AG04450 (cell line): ENCODE measurements around the gene NAA20. TPM values are rescaled to one million over a fixed set of nuclear protein-coding genes. Genes with fewer than 3 reads are reported as not detected.

Experiments used
- CTCF ChIA-PET: fragments of 300-600, 350-600 bp; formaldehyde crosslinking; extraction: SDS; loops from one replicate; lab custom pipeline; 2022; ENCODE audit warnings: antibody characterized with exemption, inconsistent platforms; lab: Charles Lee
- POLR2A ChIA-PET: fragments of 350-600 bp; formaldehyde crosslinking; extraction: SDS; loops from one replicate; lab custom pipeline; 2021; ENCODE audit warnings: antibody characterized with exemption, inconsistent platforms; lab: Yijun Ruan, JAX
- DNase-seq: peaks from one replicate; pipeline ENCODE4 v3.0.0-alpha.2; 2011; ENCODE audit warnings: low read depth, low spot score
- H3K27ac ChIP-seq: one replicate; pipeline ENCODE4 v1.5.1; 2012; ENCODE audit warnings: low read depth, low read length, control low read depth
- H3K27me3 ChIP-seq: one replicate; pipeline ENCODE4 v1.6.0; 2012; ENCODE audit warnings: low read length; ENCODE audit not compliant: control insufficient read depth, insufficient read depth
- H3K4me3 ChIP-seq: 2 replicates; pipeline ENCODE4 v1.5.1; 2011; ENCODE audit warnings: mild to moderate bottlenecking, low read depth, low read length, control low read depth
- H3K9me3 ChIP-seq: 2 replicates; pipeline ENCODE4 v1.5.1; 2012; ENCODE audit warnings: low read length; ENCODE audit not compliant: control insufficient read depth, insufficient read depth
- CTCF ChIP-seq: IDR thresholded peaks from 2 replicates; pipeline ENCODE4 v1.5.1; 2011; ENCODE audit warnings: low read depth, low read length, control low read depth, inconsistent platforms
- polyA plus RNA-seq: library from polyadenylated mRNA; depleted of rRNA; stranded (reverse); fragments of >200 nt; gene quantifications from 2 replicates; pipeline ENCODE4 v1.2.3, GENCODE V29; 2011

Gene NAA20
- polyA plus RNA-seq, 1 experiment, result 85.1 TPM

- ChIA-PET CTCF (no interaction called here), POLR2A (no interaction called here)
- H3K9me3 ChIP-seq, result no peaks in the 10 kb centered on the region
Measured at GRCh38 chr20:20070871-20071726, 53.9 kb downstream of the NAA20 start.

GRCh38 chr20:20073801-20074371 lies 56.7 kb downstream of the NAA20 start:
- ChIA-PET POLR2A (interaction anchor here (0.6 kb wide), 1 partner anchor 638 kb away, joined by 4 read pairs; the partner anchor contains the start of gene RALGAPA2), CTCF (interaction anchor here (2.1 to 2.7 kb wide), 2 partner anchors 10 to 520 kb away, joined by 10 read pairs; no protein-coding TSS in a partner anchor)
- H3K27ac ChIP-seq, result no peak overlapping the region
- H3K27me3 ChIP-seq, result peaks cover 29% of the 10 kb centered on the region
- H3K9me3 ChIP-seq, result no peaks in the 10 kb centered on the region
- DNase-seq, result no peak
- no peak overlapping the region for H3K4me3 ChIP-seq
- TF ChIP-seq CTCF, result no peak

More at GRCh38 chr20:20070871-20071726, 53.9 kb downstream of the NAA20 start:
- no peak for TF ChIP-seq CTCF
- H3K4me3 ChIP-seq, result no peak overlapping the region
- H3K27me3 ChIP-seq, result peaks cover 20% of the 10 kb centered on the region
- H3K27ac ChIP-seq, result no peak overlapping the region
- no peak for DNase-seq

GRCh38 chr20:20075032-20075431 lies 57.9 kb downstream of the NAA20 start:
- Histone ChIP-seq H3K27ac (no peak overlapping the region), H3K9me3 (no peaks in the 10 kb centered on the region), H3K27me3 (peaks cover 32% of the 10 kb centered on the region), H3K4me3 (no peak overlapping the region)
- ChIA-PET POLR2A (no interaction called here), CTCF (interaction anchor here (1.1 to 2.7 kb wide), 2 partner anchors 162 to 519 kb away, joined by 4 to 10 read pairs; no protein-coding TSS in a partner anchor)
- no peak for DNase-seq
- TF ChIP-seq CTCF, result no peak

GRCh38 chr20:20076297-20077065 lies 59.3 kb downstream of the NAA20 start:
- Histone ChIP-seq H3K27ac (no peak overlapping the region), H3K4me3 (no peak overlapping the region), H3K9me3 (no peaks in the 10 kb centered on the region), H3K27me3 (peaks cover 34% of the 10 kb centered on the region)
- TF ChIP-seq CTCF, result no peak
- peak; percentile 24 for DNase-seq
- ChIA-PET POLR2A (no interaction called here), CTCF (interaction anchor here (1.1 kb wide), 1 partner anchor 160 kb away, joined by 4 read pairs; no protein-coding TSS in a partner anchor)
